ENCODE results near the gene MED9. TPM values are rescaled to one million over a fixed set of nuclear protein-coding genes. Genes with fewer than 3 reads are reported as not detected.

Gene MED9
- total and polyA plus RNA-seq, 2 donors: 14.3 TPM

- H3K36me3 ChIP-seq (ENCODE audit: control insufficient read depth in 2 of 2, insufficient read depth in 2 of 2, low read length in 1 of 2): no peaks in the 10 kb centered on the region
- no peak for DNase-seq (ENCODE audit: low read depth in 6 of 9, low spot score in 9 of 9)
- H3K27me3 ChIP-seq (ENCODE audit: control insufficient read depth in 2 of 2, insufficient read depth in 1 of 2, low read length in 1 of 2): no peaks in the 10 kb centered on the region
- H3K4me1 ChIP-seq (ENCODE audit: control insufficient read depth in 2 of 2, insufficient read depth in 2 of 2, low read length in 2 of 2): peaks cover 0 to 5% of the 10 kb centered on the region in 2 donors
- no peaks in the 10 kb centered on the region for H3K9me3 ChIP-seq (ENCODE audit: control insufficient read depth in 2 of 2, insufficient read depth in 1 of 2, low read length in 1 of 2)
- WGBS: 96% methylated on average over 22 of the region's 22 CpGs
- H3K4me3 ChIP-seq (ENCODE audit: low read length in 2 of 2): no peak overlapping the region
- H3K27ac ChIP-seq (ENCODE audit: low read depth in 1 of 2, low read length in 1 of 2): no peak overlapping the region
These were observed 52.2 kb downstream of the MED9 start for GRCh38 chr17:17528696-17529652.

- no peaks in the 10 kb centered on the region for H3K9me3 ChIP-seq (ENCODE audit: control insufficient read depth in 2 of 2, insufficient read depth in 1 of 2, low read length in 1 of 2)
- H3K4me3 ChIP-seq (ENCODE audit: low read length in 2 of 2): no peak overlapping the region
- WGBS: 97% methylated on average over 4 of the region's 4 CpGs
- no peaks in the 10 kb centered on the region for H3K27me3 ChIP-seq (ENCODE audit: control insufficient read depth in 2 of 2, insufficient read depth in 1 of 2, low read length in 1 of 2)
- H3K4me1 ChIP-seq (ENCODE audit: control insufficient read depth in 2 of 2, insufficient read depth in 2 of 2, low read length in 2 of 2): no peaks in the 10 kb centered on the region
- no peak for DNase-seq (ENCODE audit: low read depth in 6 of 9, low spot score in 9 of 9)
- H3K27ac ChIP-seq (ENCODE audit: low read depth in 1 of 2, low read length in 1 of 2): no peak overlapping the region
- no peaks in the 10 kb centered on the region for H3K36me3 ChIP-seq (ENCODE audit: control insufficient read depth in 2 of 2, insufficient read depth in 2 of 2, low read length in 1 of 2)
These were observed 54.4 kb downstream of the MED9 start for GRCh38 chr17:17531156-17531555.

- H3K27me3 ChIP-seq (ENCODE audit: control insufficient read depth in 2 of 2, insufficient read depth in 1 of 2, low read length in 1 of 2): no peaks in the 10 kb centered on the region
- H3K36me3 ChIP-seq (ENCODE audit: control insufficient read depth in 2 of 2, insufficient read depth in 2 of 2, low read length in 1 of 2): no peaks in the 10 kb centered on the region
- no peak overlapping the region for H3K27ac ChIP-seq (ENCODE audit: low read depth in 1 of 2, low read length in 1 of 2)
- no peaks in the 10 kb centered on the region for H3K4me1 ChIP-seq (ENCODE audit: control insufficient read depth in 2 of 2, insufficient read depth in 2 of 2, low read length in 2 of 2)
- no peak for DNase-seq (ENCODE audit: low read depth in 6 of 9, low spot score in 9 of 9)
- 98% methylated on average over 1 of the region's 1 CpG for WGBS
- H3K4me3 ChIP-seq (ENCODE audit: low read length in 2 of 2): no peak overlapping the region
- no peaks in the 10 kb centered on the region for H3K9me3 ChIP-seq (ENCODE audit: control insufficient read depth in 2 of 2, insufficient read depth in 1 of 2, low read length in 1 of 2)
These were observed 56.2 kb downstream of the MED9 start for GRCh38 chr17:17532991-17533390.

GRCh38 chr17:17533901-17534441 lies 57.2 kb downstream of the MED9 start:
- no peaks in the 10 kb centered on the region for H3K27me3 ChIP-seq (ENCODE audit: control insufficient read depth in 2 of 2, insufficient read depth in 1 of 2, low read length in 1 of 2)
- no peaks in the 10 kb centered on the region for H3K9me3 ChIP-seq (ENCODE audit: control insufficient read depth in 2 of 2, insufficient read depth in 1 of 2, low read length in 1 of 2)
- 98% methylated on average over 3 of the region's 3 CpGs for WGBS
- H3K27ac ChIP-seq (ENCODE audit: low read depth in 1 of 2, low read length in 1 of 2): no peak overlapping the region
- H3K4me3 ChIP-seq (ENCODE audit: low read length in 2 of 2): no peak overlapping the region
- H3K36me3 ChIP-seq (ENCODE audit: control insufficient read depth in 2 of 2, insufficient read depth in 2 of 2, low read length in 1 of 2): no peaks in the 10 kb centered on the region
- no peak for DNase-seq (ENCODE audit: low read depth in 6 of 9, low spot score in 9 of 9)
- no peaks in the 10 kb centered on the region for H3K4me1 ChIP-seq (ENCODE audit: control insufficient read depth in 2 of 2, insufficient read depth in 2 of 2, low read length in 2 of 2)

- no peak for DNase-seq (ENCODE audit: low read depth in 6 of 9, low spot score in 9 of 9)
- WGBS: 96% methylated on average over 7 of the region's 7 CpGs
These were observed 59.2 kb downstream of the MED9 start for GRCh38 chr17:17535957-17536356.

GRCh38 chr17:17536702-17537101 lies 59.9 kb downstream of the MED9 start:
- no peak overlapping the region for H3K27ac ChIP-seq (ENCODE audit: low read depth in 1 of 2, low read length in 1 of 2)
- no peak for DNase-seq (ENCODE audit: low read depth in 6 of 9, low spot score in 9 of 9)
- no peaks in the 10 kb centered on the region for H3K36me3 ChIP-seq (ENCODE audit: control insufficient read depth in 2 of 2, insufficient read depth in 2 of 2, low read length in 1 of 2)
- no peak overlapping the region for H3K4me3 ChIP-seq (ENCODE audit: low read length in 2 of 2)
- no peaks in the 10 kb centered on the region for H3K27me3 ChIP-seq (ENCODE audit: control insufficient read depth in 2 of 2, insufficient read depth in 1 of 2, low read length in 1 of 2)
- WGBS: 98% methylated on average over 15 of the region's 15 CpGs
- no peaks in the 10 kb centered on the region for H3K9me3 ChIP-seq (ENCODE audit: control insufficient read depth in 2 of 2, insufficient read depth in 1 of 2, low read length in 1 of 2)
- peaks cover 0 to 11% of the 10 kb centered on the region in 2 donors for H3K4me1 ChIP-seq (ENCODE audit: control insufficient read depth in 2 of 2, insufficient read depth in 2 of 2, low read length in 2 of 2)

More at GRCh38 chr17:17535957-17536356, 59.2 kb downstream of the MED9 start:
- Histone ChIP-seq H3K36me3 (ENCODE audit: control insufficient read depth in 2 of 2, insufficient read depth in 2 of 2, low read length in 1 of 2) (no peaks in the 10 kb centered on the region), H3K4me1 (ENCODE audit: control insufficient read depth in 2 of 2, insufficient read depth in 2 of 2, low read length in 2 of 2) (peaks cover 0 to 11% of the 10 kb centered on the region in 2 donors), H3K4me3 (ENCODE audit: low read length in 2 of 2) (no peak overlapping the region), H3K9me3 (ENCODE audit: control insufficient read depth in 2 of 2, insufficient read depth in 1 of 2, low read length in 1 of 2) (no peaks in the 10 kb centered on the region), H3K27ac (ENCODE audit: low read depth in 1 of 2, low read length in 1 of 2) (no peak overlapping the region), H3K27me3 (ENCODE audit: control insufficient read depth in 2 of 2, insufficient read depth in 1 of 2, low read length in 1 of 2) (no peaks in the 10 kb centered on the region)

GRCh38 chr17:17537311-17538099 lies 60.7 kb downstream of the MED9 start:
- H3K27ac ChIP-seq (ENCODE audit: low read depth in 1 of 2, low read length in 1 of 2): no peak overlapping the region
- 96% methylated on average over 15 of the region's 15 CpGs for WGBS

GRCh38 chr17:17538417-17539391 lies 61.9 kb downstream of the MED9 start:
- Histone ChIP-seq H3K27me3 (ENCODE audit: control insufficient read depth in 2 of 2, insufficient read depth in 1 of 2, low read length in 1 of 2) (no peaks in the 10 kb centered on the region), H3K9me3 (ENCODE audit: control insufficient read depth in 2 of 2, insufficient read depth in 1 of 2, low read length in 1 of 2) (no peaks in the 10 kb centered on the region), H3K36me3 (ENCODE audit: control insufficient read depth in 2 of 2, insufficient read depth in 2 of 2, low read length in 1 of 2) (no peaks in the 10 kb centered on the region), H3K4me3 (ENCODE audit: low read length in 2 of 2) (no peak overlapping the region), H3K27ac (ENCODE audit: low read depth in 1 of 2, low read length in 1 of 2) (no peak overlapping the region), H3K4me1 (ENCODE audit: control insufficient read depth in 2 of 2, insufficient read depth in 2 of 2, low read length in 2 of 2) (peaks cover 0 to 11% of the 10 kb centered on the region in 2 donors)
- DNase-seq (ENCODE audit: low read depth in 6 of 9, low spot score in 9 of 9): no peak
- 95% methylated on average over 10 of the region's 10 CpGs for WGBS

More at GRCh38 chr17:17537311-17538099, 60.7 kb downstream of the MED9 start:
- H3K4me1 ChIP-seq (ENCODE audit: control insufficient read depth in 2 of 2, insufficient read depth in 2 of 2, low read length in 2 of 2): peaks cover 0 to 11% of the 10 kb centered on the region in 2 donors
- no peaks in the 10 kb centered on the region for H3K27me3 ChIP-seq (ENCODE audit: control insufficient read depth in 2 of 2, insufficient read depth in 1 of 2, low read length in 1 of 2)
- no peaks in the 10 kb centered on the region for H3K9me3 ChIP-seq (ENCODE audit: control insufficient read depth in 2 of 2, insufficient read depth in 1 of 2, low read length in 1 of 2)
- H3K36me3 ChIP-seq (ENCODE audit: control insufficient read depth in 2 of 2, insufficient read depth in 2 of 2, low read length in 1 of 2): no peaks in the 10 kb centered on the region
- DNase-seq (ENCODE audit: low read depth in 6 of 9, low spot score in 9 of 9): no peak
- no peak overlapping the region for H3K4me3 ChIP-seq (ENCODE audit: low read length in 2 of 2)
